SW 1271 (cell line): Measurements from ENCODE around the gene RSPO4.

ENCODE experiments used
- DNase-seq, 2 experiments: peaks; one replicate each; lab custom pipeline; 2025; lab: John Stamatoyannopoulos, UW

Gene RSPO4

DNA sequence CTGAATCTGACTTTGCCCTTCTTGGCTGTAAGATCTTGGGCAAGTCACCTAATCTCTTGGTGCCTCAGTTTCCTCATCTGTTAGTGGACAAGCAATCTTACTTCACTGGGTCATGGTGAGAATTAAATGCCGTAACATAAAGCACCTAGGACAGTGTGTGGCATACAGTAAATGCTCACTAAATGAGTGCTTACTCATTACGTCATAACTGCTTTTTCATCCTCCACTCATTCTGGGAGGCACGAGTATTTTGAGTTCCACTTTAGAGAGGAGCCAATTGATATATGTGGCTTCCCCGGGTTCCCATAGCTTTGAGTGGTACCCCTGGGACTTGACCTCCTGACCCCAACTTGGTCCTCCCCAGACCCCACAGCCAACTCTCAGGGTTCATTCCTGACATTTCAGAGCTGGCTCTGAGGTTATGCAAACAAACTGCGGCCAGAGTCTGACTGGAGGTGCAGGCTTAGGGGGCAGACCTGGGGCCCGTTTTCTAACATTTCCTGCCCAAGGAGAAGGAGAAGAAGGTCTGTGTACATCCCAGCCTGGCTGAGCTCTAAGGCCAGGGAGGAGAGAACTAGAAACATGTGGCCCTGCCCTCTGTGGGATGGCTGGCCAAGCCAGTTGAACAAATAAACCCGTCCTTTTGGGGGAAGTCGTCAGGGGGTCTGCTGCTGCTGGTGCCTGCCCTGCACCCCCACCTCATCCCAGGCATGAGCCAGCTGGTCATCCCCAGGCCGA lies 91.8 kb downstream of the RSPO4 start:
- no peak for DNase-seq

DNA sequence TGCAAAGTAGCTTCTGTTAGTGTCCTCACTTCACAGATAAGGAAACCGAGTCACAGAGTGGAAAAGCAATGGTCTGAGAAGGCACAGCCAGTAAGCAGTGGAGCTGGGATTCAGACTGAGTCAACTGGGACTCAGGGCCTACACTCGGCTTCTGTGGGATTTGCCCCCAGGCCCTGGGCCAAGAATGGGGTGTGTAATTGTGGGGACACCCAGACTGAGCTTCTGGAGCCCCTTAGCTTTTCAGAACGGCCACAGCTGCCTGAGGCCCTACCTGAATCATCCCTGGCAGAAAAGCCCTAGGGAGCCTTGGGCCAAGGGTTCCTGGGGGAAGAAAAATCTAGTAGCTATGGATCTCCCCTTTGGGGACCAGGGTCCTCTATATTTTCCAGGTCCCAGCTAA lies 92.5 kb downstream of the RSPO4 start:
- no peak for DNase-seq
